ENCODE measurements around the gene COX11.
A peak's percentile ranks its signal among the peaks of the same experiment; 100 is the strongest.

Gene COX11

GRCh38 chr17:54968262-54968987, at the start of gene COX11, which contains the start of gene STXBP4:
Gene COX11, minus strand, starts transcription at chr17:54968654. Its CDS starts 8 bp downstream, at chr17:54968646.
Gene STXBP4, plus strand, starts transcription at chr17:54968765. Its CDS starts 17,455 bp downstream, at chr17:54986220.
- peak; percentile 97 for DNase-seq (ENCODE audit: low spot score)

DNA sequence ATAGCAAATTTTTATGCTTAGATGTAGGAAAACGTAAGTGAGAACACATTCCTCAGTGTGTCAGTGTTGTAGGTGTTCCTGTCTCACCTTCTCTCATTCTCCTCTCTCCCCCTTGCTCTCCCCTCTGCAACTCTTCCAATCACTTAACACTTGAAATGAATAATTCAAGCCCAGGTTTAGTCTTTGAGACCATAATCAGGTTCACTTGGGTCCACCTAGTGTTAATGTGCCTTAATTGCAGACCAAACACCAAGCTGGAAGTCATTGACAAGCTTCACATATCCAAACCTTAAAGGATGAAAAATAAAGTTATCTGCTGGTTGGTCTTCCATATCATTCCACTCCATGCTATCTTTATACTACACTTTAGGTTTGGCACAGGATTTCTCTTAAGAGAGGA, 37.1 kb upstream of the COX11 start:
- DNase-seq (ENCODE audit: low spot score): no peak

- no peak for DNase-seq (ENCODE audit: low spot score)
These were observed 36.0 kb upstream of the COX11 start for GRCh38 chr17:55004484-55004883.

GRCh38 chr17:55002458-55002857, 34.0 kb upstream of the COX11 start:
- DNase-seq (ENCODE audit: low spot score): no peak

DNA sequence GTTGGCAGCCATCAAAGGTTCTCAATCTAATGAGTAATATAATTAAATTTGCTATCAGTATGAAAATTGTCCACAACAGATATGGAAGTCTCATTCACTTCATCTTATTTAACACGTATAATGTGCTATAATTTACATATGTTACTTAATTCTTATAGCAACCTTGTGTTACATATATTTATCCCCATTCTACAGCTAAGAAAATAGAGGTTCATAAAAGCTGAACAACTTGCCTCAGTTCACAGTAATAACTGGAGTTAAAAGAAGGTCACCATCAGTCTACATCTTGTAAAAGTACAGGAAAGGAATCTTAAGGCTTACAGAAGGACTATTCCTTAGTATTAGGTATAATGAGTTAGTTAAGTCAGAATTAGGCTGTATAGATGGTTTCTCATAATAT, 28.0 kb upstream of the COX11 start:
- no peak for DNase-seq (ENCODE audit: low spot score)

- DNase-seq (ENCODE audit: low spot score): peak; percentile 41
These were observed 24.6 kb upstream of the COX11 start for GRCh38 chr17:54992797-54993639.

DNA sequence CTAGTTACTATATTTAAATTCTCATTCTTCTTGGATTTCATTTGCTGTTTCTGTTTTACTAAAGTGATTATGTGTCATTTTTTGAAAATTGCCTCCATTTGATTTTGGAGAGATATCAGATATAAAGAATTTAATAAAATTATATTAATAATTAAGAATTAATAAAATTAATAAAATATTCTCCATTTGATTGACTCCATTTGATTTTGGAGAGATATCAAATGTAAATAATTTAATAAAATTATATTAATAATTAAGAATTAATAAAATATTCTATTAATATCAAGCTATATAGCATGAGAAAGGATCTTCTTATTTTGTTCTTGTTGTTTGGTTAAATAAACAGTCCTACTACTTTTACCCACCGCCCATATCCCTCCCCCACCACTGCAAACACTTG, 23.1 kb upstream of the COX11 start:
- no peak for DNase-seq (ENCODE audit: low spot score)

DNA sequence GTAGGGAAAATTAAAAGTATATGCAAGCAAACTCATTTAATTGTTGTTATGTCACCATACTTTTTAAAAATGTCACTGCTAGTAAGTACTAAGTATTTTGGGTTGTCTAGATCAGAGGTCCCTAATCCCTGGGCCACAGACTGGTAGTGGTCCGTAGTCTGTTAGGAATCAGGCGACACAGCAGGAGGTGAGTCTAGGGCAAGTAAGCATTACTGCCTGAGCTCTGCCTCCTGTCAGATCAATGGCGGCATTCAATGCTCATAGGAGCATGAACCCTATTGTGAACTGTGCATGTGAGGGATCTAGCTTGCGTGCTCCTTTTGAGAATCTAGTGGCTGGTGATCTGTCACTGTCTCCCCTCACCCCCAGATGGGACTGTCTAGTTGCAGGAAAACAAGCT, 21.7 kb upstream of the COX11 start:
- no peak for DNase-seq (ENCODE audit: low spot score)

- no peak for DNase-seq (ENCODE audit: low spot score)
These were observed 17.0 kb upstream of the COX11 start for GRCh38 chr17:54985476-54985875.

DNA sequence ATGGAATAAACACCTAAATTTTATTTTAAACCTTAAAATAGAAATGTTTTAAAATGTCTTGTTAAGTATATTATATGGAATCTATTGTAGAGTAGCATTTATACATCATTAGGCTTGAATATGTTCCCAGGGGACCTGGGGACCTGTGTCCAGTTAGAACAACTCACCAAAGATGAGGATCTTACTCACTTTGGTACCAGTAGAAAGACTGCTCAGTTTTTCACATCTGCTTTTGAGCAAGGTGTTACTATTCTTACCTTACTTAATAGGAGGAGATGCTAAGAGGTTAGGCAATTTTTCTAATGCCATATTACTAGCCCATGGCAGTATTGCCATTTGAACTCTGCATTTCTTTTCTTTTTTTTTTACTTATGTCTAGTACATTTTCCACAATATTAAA, 14.8 kb upstream of the COX11 start:
- no peak for DNase-seq (ENCODE audit: low spot score)

DNA sequence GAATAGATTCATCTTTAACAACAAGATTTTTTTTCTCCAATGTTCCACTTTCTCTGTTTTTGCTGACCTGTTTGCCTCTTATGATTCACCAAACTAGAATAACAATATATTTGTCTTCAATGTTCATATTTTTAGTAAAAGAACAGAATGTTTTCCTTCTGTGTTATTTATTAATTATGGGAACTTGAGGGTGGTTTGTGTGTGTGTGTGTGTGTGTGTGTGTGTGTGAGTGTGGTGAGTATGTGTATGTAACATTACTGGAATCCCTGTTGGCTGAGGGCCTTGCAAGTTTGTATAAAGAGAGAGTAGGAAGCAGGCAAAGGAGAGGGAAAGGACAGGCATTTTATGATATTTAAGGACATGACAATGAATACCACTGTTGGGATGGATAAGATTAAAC, 13.9 kb upstream of the COX11 start:
- no peak for DNase-seq (ENCODE audit: low spot score)

GRCh38 chr17:54980375-54980774, 11.9 kb upstream of the COX11 start:
- no peak for DNase-seq (ENCODE audit: low spot score)

- no peak for DNase-seq (ENCODE audit: low spot score)
These were observed 11.2 kb upstream of the COX11 start for GRCh38 chr17:54979657-54980056.

DNA sequence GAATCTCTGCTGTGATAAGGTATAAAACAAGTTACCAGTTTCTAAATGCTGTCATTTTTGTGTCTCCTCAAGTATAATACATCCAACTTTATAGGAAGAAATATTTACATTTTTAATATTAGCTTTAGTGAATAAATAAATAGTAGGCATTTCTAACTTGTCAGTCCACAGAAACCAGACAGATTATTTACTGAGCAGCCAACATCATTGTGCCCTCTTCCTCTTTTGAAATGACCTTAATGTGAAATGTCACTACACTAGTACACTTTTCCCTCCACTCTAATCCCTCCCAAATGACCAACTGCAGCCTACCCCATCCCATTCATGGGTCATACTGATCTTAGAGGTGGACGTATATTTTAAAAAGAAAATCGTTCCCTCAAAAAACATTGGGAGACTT, 9.3 kb upstream of the COX11 start:
- DNase-seq (ENCODE audit: low spot score): no peak

- DNase-seq (ENCODE audit: low spot score): no peak
These were observed 7.9 kb upstream of the COX11 start for GRCh38 chr17:54976316-54976715.

DNA sequence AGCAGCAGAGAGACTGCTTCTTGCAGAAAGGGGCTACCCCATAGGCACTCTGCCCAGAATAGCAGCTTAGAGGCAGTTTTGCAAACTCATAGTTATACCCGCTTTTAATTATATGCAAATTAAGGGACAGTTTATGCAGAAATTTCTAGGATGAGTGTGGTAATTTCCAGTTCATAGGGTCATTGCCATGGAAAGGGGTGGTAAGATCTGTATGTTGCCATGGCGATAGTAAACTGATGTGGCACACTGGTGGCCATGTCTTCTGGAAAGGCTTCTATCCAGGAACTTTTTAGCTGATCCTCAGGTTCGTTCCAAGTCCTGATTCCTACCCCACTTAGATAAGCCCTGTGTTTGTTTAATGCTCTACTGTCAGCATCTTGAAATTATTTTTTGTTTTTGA, 6.3 kb upstream of the COX11 start:
- no peak for DNase-seq (ENCODE audit: low spot score)

DNA sequence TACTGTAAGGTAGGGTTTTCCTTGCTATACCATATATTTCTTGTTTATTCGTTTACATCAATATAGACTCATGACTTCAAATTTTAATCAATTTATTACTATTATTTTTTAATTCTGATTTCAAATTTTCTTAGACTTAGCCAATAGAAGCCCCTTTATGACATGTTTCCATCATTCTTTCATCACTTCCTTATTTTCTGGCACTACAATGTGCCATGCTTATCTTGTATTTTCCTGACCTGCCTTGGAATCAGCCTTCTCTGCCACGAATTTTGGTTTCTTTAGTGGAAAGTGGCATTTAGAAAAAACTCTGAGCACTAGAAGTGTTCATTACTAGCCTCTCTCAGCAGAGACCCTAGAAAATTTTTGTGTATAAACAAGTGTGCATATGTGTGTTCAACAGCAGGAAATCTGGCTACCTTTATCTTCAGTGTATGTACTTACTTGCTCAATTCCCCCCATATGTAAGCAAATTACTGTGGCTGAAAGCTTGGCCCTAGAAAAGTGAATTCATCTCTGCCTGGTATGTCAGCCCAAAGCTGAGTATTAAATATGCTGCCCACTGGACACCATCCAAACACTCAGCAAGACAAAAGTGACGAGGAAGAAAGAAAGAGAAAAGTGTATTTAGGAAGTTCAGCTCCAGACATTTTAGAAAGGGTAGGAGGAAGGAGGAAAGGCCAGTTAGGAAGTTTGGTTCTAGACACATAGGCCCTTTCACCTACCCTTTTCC, 4.1 kb upstream of the COX11 start:
- DNase-seq (ENCODE audit: low spot score): no peak

DNA sequence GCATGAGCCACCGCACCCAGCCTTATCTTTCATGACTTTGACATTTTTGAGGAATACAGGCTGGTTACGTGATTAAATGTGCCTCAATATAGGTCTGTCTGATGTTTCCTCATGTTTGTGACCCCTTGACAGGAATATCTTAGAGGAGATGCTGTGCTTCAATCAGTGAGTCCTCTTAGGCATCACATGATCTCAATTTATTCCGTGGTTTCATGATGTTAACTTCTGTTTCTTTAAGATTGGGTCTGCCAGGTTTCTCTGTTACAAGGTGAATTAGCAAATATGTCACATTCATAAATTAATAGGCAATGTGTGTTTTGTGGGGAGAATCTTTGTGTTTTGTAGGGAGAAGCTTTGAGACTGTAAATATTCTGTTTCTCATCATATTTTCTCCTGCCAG, 3.4 kb upstream of the COX11 start:
- no peak for DNase-seq (ENCODE audit: low spot score)

DNA sequence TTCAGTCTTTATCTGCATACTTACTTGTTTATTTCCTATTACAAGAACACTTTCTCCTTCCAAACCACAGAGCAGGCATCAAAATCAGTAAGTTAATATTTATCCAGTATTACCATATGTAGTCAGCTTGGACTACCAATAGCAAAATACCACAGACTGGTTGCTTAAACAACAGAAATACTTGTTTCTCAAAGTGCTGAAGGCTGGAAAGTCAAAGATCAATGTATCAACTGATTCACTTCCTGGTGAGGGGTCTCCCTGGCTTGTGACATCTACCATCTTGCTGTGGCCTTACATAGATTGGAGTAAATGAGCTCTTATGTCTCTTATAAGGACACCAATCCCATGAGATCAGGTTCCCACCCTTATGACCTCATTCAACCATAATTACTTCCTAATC, 2.7 kb upstream of the COX11 start:
- DNase-seq (ENCODE audit: low spot score): no peak

- no peak for DNase-seq (ENCODE audit: low spot score)
These were observed 1.5 kb upstream of the COX11 start for GRCh38 chr17:54969658-54970572.

GRCh38 chr17:54968988-54969332, 506 bp upstream of the COX11 start:
- DNase-seq (ENCODE audit: low spot score): peak; percentile 33

Measured in AG08395 (cell line).